ENCODE results near the gene BOC. TPM values are rescaled to one million over a fixed set of nuclear protein-coding genes. Genes with fewer than 3 reads are reported as not detected.

The BOC gene
- total RNA-seq, 1 donor: 16.9 TPM

DNA sequence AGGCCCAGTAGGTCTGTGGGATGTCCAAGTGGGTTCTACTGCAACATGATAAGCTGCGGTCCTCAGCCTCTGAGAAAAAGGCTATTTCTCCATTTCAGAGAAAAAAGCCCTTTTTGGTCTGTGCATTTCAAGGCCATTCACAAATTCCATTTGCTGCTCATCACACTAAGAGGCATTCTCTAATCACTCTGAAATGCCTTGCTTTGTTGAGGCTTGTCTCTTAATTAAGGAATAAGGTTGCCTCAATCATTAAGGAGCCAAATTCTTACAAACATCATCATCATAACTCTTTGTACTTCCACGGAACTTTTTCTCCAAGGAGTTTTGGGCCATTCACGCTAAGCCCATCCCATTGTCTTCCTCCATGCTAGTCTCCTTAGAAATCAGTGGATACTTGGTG lies 74.4 kb downstream of the BOC start:
- no peak for DNase-seq (ENCODE audit: low read depth)

DNA sequence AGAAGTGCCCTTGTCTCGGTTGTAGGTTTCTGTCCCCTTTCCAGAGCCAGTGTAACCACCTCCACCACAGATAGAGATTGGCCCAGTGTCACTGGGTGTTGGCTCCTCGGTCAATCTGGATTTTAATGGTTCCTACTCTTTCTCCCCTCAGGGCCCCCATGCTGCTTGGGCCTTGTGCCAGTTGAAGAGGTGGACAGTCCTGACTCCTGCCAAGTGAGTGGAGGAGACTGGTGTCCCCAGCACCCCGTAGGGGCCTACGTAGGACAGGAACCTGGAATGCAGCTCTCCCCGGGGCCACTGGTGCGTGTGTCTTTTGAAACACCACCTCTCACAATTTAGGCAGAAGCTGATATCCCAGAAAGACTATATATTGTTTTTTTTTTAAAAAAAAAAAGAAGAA lies 75.2 kb downstream of the BOC start:
- no peak for DNase-seq (ENCODE audit: low read depth)
- TF ChIP-seq, protein P1, sequence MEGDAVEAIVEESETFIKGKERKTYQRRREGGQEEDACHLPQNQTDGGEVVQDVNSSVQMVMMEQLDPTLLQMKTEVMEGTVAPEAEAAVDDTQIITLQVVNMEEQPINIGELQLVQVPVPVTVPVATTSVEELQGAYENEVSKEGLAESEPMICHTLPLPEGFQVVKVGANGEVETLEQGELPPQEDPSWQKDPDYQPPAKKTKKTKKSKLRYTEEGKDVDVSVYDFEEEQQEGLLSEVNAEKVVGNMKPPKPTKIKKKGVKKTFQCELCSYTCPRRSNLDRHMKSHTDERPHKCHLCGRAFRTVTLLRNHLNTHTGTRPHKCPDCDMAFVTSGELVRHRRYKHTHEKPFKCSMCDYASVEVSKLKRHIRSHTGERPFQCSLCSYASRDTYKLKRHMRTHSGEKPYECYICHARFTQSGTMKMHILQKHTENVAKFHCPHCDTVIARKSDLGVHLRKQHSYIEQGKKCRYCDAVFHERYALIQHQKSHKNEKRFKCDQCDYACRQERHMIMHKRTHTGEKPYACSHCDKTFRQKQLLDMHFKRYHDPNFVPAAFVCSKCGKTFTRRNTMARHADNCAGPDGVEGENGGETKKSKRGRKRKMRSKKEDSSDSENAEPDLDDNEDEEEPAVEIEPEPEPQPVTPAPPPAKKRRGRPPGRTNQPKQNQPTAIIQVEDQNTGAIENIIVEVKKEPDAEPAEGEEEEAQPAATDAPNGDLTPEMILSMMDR (IDR thresholded peaks at IDR 0.05; ENCODE audit: insufficient read depth, low read length): no peak
- no peak overlapping the region for H3K4me3 ChIP-seq (ENCODE audit: low read depth, low read length)

More for the DNA sequence above, 74.4 kb downstream of the BOC start:
- H3K4me3 ChIP-seq (ENCODE audit: low read depth, low read length): no peak overlapping the region
- TF ChIP-seq, protein P1 (IDR thresholded peaks at IDR 0.05; ENCODE audit: insufficient read depth, low read length): no peak

DNA sequence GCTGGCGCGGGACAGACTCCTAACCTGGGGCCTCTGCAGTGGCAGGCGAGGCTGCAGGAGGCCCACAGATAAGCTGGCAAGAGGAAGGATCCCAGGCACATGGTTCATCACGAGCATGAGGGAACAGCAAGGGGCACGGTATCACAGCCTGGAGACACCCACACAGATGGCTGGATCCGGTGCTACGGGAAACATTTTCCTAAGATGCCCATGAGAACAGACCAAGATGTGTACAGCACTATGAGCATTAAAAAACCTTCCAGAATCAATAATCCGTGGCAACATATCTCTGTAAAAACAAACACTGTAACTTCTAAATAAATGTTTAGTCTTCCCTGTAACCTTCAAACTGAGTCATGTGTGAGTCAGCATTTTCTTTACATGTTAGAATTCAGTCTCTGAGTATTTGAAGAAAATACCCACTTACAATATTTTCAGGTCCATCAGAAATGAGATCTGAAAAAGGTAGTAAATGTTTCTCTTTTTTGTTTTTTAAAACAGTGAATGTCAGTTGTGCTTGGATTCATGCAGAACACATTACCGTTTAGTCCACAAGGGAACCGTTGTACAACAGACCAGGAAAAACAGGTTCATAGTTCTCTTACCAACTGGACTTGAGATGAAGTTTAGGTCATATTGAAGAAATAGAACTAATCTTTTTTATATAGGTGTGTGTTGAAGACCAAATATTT lies 75.9 kb downstream of the BOC start:
- peak; percentile 78 for DNase-seq (ENCODE audit: low read depth)
- TF ChIP-seq, protein P1 (IDR thresholded peaks at IDR 0.05; ENCODE audit: insufficient read depth, low read length): no peak
- H3K4me3 ChIP-seq (ENCODE audit: low read depth, low read length): no peak overlapping the region

DNA sequence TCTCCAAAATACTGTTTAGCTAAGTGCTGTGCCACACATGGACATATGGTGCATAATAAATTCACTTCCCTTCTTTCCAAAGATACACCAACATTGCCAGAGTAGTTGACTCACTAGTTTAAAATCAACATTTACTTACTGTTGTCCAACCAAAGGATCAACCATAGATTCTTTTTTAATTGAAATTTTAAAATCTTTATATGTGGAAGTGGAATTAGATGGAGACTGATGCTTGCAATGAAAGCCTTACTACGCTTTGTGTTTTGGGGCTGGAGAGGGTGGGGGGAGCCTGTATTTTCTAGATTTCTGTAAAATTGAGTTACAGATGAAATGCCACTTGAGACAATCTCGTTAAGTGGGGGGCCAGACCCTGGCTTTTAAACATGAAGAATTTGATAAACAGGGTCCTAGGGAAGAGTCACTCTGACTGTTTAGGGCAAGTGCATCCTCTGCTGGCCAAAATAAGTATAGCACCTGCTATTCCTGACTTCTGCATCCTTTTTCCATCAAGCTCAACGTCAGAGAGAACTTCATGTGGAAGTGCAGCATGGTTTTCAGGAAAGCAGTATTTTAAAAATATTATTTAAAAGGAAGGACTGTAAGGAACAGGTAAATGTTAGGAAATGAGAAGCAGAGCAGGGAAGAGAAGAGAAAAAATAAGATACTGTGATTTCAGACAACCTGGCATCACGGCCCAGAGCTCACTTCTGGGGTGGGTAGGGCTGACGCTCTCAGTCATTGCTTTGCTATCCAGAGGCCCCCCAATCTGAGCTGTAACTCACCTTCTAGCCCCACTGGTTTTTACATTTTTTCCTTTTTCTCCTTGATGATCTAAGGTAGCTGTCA lies 76.7 kb downstream of the BOC start:
- DNase-seq (ENCODE audit: low read depth): peak; percentile 82
- TF ChIP-seq, protein P1 (IDR thresholded peaks at IDR 0.05; ENCODE audit: insufficient read depth, low read length): peak; percentile 100

DNA sequence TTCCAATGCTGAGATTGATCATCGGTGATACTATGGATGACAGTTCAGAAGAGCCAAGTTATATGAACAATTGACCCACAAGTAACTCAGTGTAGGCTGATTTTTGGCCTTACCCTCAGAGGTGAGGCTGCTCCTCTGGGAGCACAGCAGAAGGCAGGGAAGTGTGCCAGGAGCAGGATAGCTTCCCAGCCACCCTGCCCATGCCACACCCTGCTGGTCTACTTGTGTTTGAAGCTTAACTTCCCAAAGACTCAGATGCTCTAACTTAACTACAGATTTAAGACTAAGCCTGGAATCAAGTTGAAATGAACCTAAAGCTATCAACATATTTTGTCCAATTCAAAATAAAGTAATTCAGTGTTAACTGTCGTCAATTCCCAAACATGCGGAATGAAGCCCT lies 77.5 kb downstream of the BOC start:
- peak; percentile 14 for DNase-seq (ENCODE audit: low read depth)
- TF ChIP-seq, protein P1 (IDR thresholded peaks at IDR 0.05; ENCODE audit: insufficient read depth, low read length): no peak
- H3K4me3 ChIP-seq (ENCODE audit: low read depth, low read length): no peak overlapping the region

More for the DNA sequence above, 76.7 kb downstream of the BOC start:
- no peak overlapping the region for H3K4me3 ChIP-seq (ENCODE audit: low read depth, low read length)

DNA sequence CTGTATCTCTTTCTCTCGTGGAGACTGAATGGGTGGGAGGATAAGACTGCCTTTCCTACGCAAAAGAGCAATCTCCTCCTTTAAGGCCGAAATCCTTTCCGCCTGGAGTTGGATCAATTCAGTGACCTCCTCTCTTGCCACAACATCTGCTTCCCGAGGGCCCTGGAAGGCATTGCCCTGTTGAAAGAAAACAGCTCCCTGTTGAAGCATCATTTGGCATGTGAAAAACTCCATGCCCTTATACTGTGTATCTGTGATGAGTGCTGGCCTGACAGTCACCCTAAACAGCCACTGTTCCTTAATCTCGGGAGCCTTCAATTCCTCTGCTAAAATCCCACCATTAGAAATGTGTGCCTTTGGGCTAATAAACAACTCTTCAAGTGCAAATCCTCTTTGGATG lies 80.2 kb downstream of the BOC start:
- TF ChIP-seq, protein P1 (IDR thresholded peaks at IDR 0.05; ENCODE audit: insufficient read depth, low read length): no peak
- DNase-seq (ENCODE audit: low read depth): no peak

More for the DNA sequence above, 80.2 kb downstream of the BOC start:
- no peak overlapping the region for H3K4me3 ChIP-seq (ENCODE audit: low read depth, low read length)

Data from fibroblast of the aortic adventitia (primary cell).